IPS-18c (cell line): ENCODE results near the gene KRTAP10-4.
"Not testable (repeated sequence)": the region's sequence is repeated elsewhere in the genome, so short reads cannot be mapped to it uniquely, and the experiment has no call there.

ENCODE experiments used
- H3K4me3 ChIP-seq: 2 replicates; pipeline ENCODE4 v1.7.0; 2013; ENCODE audit warnings: low read depth, mild to moderate bottlenecking, low read length, moderate library complexity; ENCODE audit not compliant: insufficient read depth
- H3K9me3 ChIP-seq: one replicate; pipeline ENCODE4 v1.6.1; 2013; ENCODE audit warnings: mild to moderate bottlenecking, low read length, moderate library complexity; ENCODE audit not compliant: control insufficient read depth, insufficient read depth

The KRTAP10-4 gene

GRCh38 chr21:44550807-44551206 is 22.7 kb upstream of the KRTAP10-4 start:
- no peak overlapping the region for H3K4me3 ChIP-seq
- H3K9me3 ChIP-seq, result no peaks in the 10 kb centered on the region

- no peaks in the 10 kb centered on the region for H3K9me3 ChIP-seq
These were observed 22.1 kb upstream of the KRTAP10-4 start, which contains the start of gene KRTAP10-2 for GRCh38 chr21:44551340-44551961. Gene KRTAP10-2 (minus strand): TSS chr21:44551505. CDS start chr21:44551458, 47 bp downstream.

GRCh38 chr21:44552136-44552535 is 21.4 kb upstream of the KRTAP10-4 start:
- Histone ChIP-seq H3K9me3 (peaks cover 2% of the 10 kb centered on the region), H3K4me3 (no peak overlapping the region)

More at GRCh38 chr21:44551340-44551961, 22.1 kb upstream of the KRTAP10-4 start, which contains the start of gene KRTAP10-2:
- no peak within 1 kb of the TSS for H3K4me3 ChIP-seq

GRCh38 chr21:44552681-44553080 is 20.8 kb upstream of the KRTAP10-4 start:
- H3K4me3 ChIP-seq, result no peak overlapping the region
- H3K9me3 ChIP-seq, result peaks cover 2% of the 10 kb centered on the region

GRCh38 chr21:44555200-44555875 is 18.2 kb upstream of the KRTAP10-4 start:
- H3K9me3 ChIP-seq, result peaks cover 2% of the 10 kb centered on the region
- H3K4me3 ChIP-seq, result no peak overlapping the region

- H3K4me3 ChIP-seq, result no peak overlapping the region
- H3K9me3 ChIP-seq, result peaks cover 2% of the 10 kb centered on the region
These were observed 16.6 kb upstream of the KRTAP10-4 start for GRCh38 chr21:44556879-44557278.

GRCh38 chr21:44557491-44558328 is 15.8 kb upstream of the KRTAP10-4 start:
- H3K9me3 ChIP-seq, result peaks cover 2% of the 10 kb centered on the region
- H3K4me3 ChIP-seq, result no peak overlapping the region

- not testable (repeated sequence) for H3K9me3 ChIP-seq, H3K4me3 ChIP-seq
These were observed 15.2 kb upstream of the KRTAP10-4 start for GRCh38 chr21:44558329-44558675.

GRCh38 chr21:44558695-44559094 is 14.8 kb upstream of the KRTAP10-4 start, which contains the start of gene KRTAP10-3:
Gene KRTAP10-3 (minus strand): TSS chr21:44558795. CDS start chr21:44558715, 80 bp downstream.
- H3K4me3 ChIP-seq, result no peak within 1 kb of the TSS
- H3K9me3 ChIP-seq, result peaks cover 2% of the 10 kb centered on the region

GRCh38 chr21:44564099-44564498 is 9.4 kb upstream of the KRTAP10-4 start:
- H3K9me3 ChIP-seq, result no peaks in the 10 kb centered on the region
- no peak overlapping the region for H3K4me3 ChIP-seq

- Histone ChIP-seq H3K9me3 (no peaks in the 10 kb centered on the region), H3K4me3 (no peak overlapping the region)
These were observed 8.5 kb upstream of the KRTAP10-4 start for GRCh38 chr21:44564886-44565598.

- Histone ChIP-seq H3K4me3 (no peak overlapping the region), H3K9me3 (no peaks in the 10 kb centered on the region)
These were observed 7.1 kb upstream of the KRTAP10-4 start for GRCh38 chr21:44566403-44566802.

GRCh38 chr21:44567481-44568171 is 5.9 kb upstream of the KRTAP10-4 start:
- no peak overlapping the region for H3K4me3 ChIP-seq

GRCh38 chr21:44568261-44568660 is 5.3 kb upstream of the KRTAP10-4 start:
- H3K9me3 ChIP-seq, result no peaks in the 10 kb centered on the region
- H3K4me3 ChIP-seq, result no peak overlapping the region

More at GRCh38 chr21:44567481-44568171, 5.9 kb upstream of the KRTAP10-4 start:
- no peaks in the 10 kb centered on the region for H3K9me3 ChIP-seq

- Histone ChIP-seq H3K4me3 (no peak overlapping the region; the same call in 1 of the 2 replicates), H3K9me3 (no peaks in the 10 kb centered on the region)
These were observed 4.6 kb upstream of the KRTAP10-4 start for GRCh38 chr21:44568667-44569556.
